ENCODE measurements around the gene FBLN2.

FBLN2 gene

GRCh38 chr3:13652728-13653127 lies 103.8 kb downstream of the FBLN2 start:
- Histone ChIP-seq H3K4me3 (ENCODE audit: control insufficient read depth in 1 of 7, extremely low read depth in 1 of 7, insufficient read depth in 4 of 7, low read depth in 2 of 7, low read length in 6 of 7) (no peak overlapping the region), H3K4me1 (ENCODE audit: control extremely low read depth in 1 of 4, control insufficient read depth in 4 of 4, insufficient read depth in 4 of 4, low read length in 3 of 4) (peaks cover 0 to 33% (median 27%) of the 10 kb centered on the region in 4 experiments), H3K27me3 (replicated peaks in 2 of 5; ENCODE audit: control insufficient read depth in 4 of 5, insufficient read depth in 5 of 5, low read length in 4 of 5) (peaks cover 0 to 30% (median 12%) of the 10 kb centered on the region in 5 experiments), H3K27ac (ENCODE audit: insufficient read depth in 1 of 2, low read depth in 1 of 2, low read length in 2 of 2, poor library complexity in 1 of 2, severe bottlenecking in 2 of 2) (no peak overlapping the region), H3K9me3 (ENCODE audit: control extremely low read depth in 1 of 5, control insufficient read depth in 4 of 5, insufficient read depth in 2 of 5, low read depth in 1 of 5, low read length in 4 of 5) (no peaks in the 10 kb centered on the region), H3K36me3 (ENCODE audit: control insufficient read depth in 4 of 4, insufficient read depth in 4 of 4, low read length in 3 of 4) (no peaks in the 10 kb centered on the region)
- ChIA-PET POLR2A (no interaction called here), CTCF (interaction anchor here (1.0 to 22.6 kb wide), 5 partner anchors 13 to 233 kb away, joined by 3 to 422 read pairs (median 70); partner anchors contain the start of genes HDAC11 and WNT7A)
- DNase-seq = no peak
- 72% methylated on average over 4 of the region's 4 CpGs for WGBS (ENCODE audit: insufficient coverage)

- H3K36me3 ChIP-seq (ENCODE audit: control insufficient read depth in 4 of 4, insufficient read depth in 4 of 4, low read length in 3 of 4) = no peaks in the 10 kb centered on the region
- DNase-seq = no peak
- H3K4me3 ChIP-seq (ENCODE audit: control insufficient read depth in 1 of 7, extremely low read depth in 1 of 7, insufficient read depth in 4 of 7, low read depth in 2 of 7, low read length in 6 of 7) = no peak overlapping the region
- H3K9me3 ChIP-seq (ENCODE audit: control extremely low read depth in 1 of 5, control insufficient read depth in 4 of 5, insufficient read depth in 2 of 5, low read depth in 1 of 5, low read length in 4 of 5) = no peaks in the 10 kb centered on the region
- peaks cover 2 to 37% (median 15%) of the 10 kb centered on the region in 5 experiments for H3K27me3 ChIP-seq (replicated peaks in 2 of 5; ENCODE audit: control insufficient read depth in 4 of 5, insufficient read depth in 5 of 5, low read length in 4 of 5)
- H3K27ac ChIP-seq (ENCODE audit: insufficient read depth in 1 of 2, low read depth in 1 of 2, low read length in 2 of 2, poor library complexity in 1 of 2, severe bottlenecking in 2 of 2) = no peak overlapping the region
- ChIA-PET POLR2A (no interaction called here), CTCF (interaction anchor here (1.4 to 22.6 kb wide), 6 partner anchors 8 to 243 kb away, joined by 4 to 422 read pairs (median 40); partner anchors contain the start of genes HDAC11 and WNT7A)
- peaks cover 0 to 23% (median 18%) of the 10 kb centered on the region in 4 experiments for H3K4me1 ChIP-seq (ENCODE audit: control extremely low read depth in 1 of 4, control insufficient read depth in 4 of 4, insufficient read depth in 4 of 4, low read length in 3 of 4)
- 86% methylated on average over 18 of the region's 20 CpGs for WGBS (ENCODE audit: insufficient coverage)
Measured at GRCh38 chr3:13653631-13654279, 104.8 kb downstream of the FBLN2 start.

GRCh38 chr3:13654330-13655060 lies 105.6 kb downstream of the FBLN2 start:
- POLR2A ChIA-PET = no interaction called here
- Histone ChIP-seq H3K9me3 (ENCODE audit: control extremely low read depth in 1 of 5, control insufficient read depth in 4 of 5, insufficient read depth in 2 of 5, low read depth in 1 of 5, low read length in 4 of 5) (no peaks in the 10 kb centered on the region), H3K27me3 (replicated peaks in 2 of 5; ENCODE audit: control insufficient read depth in 4 of 5, insufficient read depth in 5 of 5, low read length in 4 of 5) (peaks cover 2 to 37% (median 15%) of the 10 kb centered on the region in 5 experiments), H3K4me3 (ENCODE audit: control insufficient read depth in 1 of 7, extremely low read depth in 1 of 7, insufficient read depth in 4 of 7, low read depth in 2 of 7, low read length in 6 of 7) (peak overlapping the region in 4 of 7 experiments; percentile 23 to 60 (median 50)), H3K4me1 (ENCODE audit: control extremely low read depth in 1 of 4, control insufficient read depth in 4 of 4, insufficient read depth in 4 of 4, low read length in 3 of 4) (peaks cover 0 to 22% (median 18%) of the 10 kb centered on the region in 4 experiments), H3K36me3 (ENCODE audit: control insufficient read depth in 4 of 4, insufficient read depth in 4 of 4, low read length in 3 of 4) (no peaks in the 10 kb centered on the region), H3K27ac (ENCODE audit: insufficient read depth in 1 of 2, low read depth in 1 of 2, low read length in 2 of 2, poor library complexity in 1 of 2, severe bottlenecking in 2 of 2) (no peak overlapping the region)
- 50% methylated on average over 14 of the region's 15 CpGs for WGBS (ENCODE audit: insufficient coverage)
- DNase-seq = peak in 2 of 3 donors; percentile 45 to 55
- CTCF ChIA-PET = interaction anchor here (0.6 to 22.6 kb wide), 10 partner anchors 9 to 463 kb away, joined by 3 to 422 read pairs (median 7); partner anchors contain the start of genes HDAC11 and WNT7A

GRCh38 chr3:13655061-13655913 lies 106.4 kb downstream of the FBLN2 start:
- POLR2A ChIA-PET = no interaction called here
- peak overlapping the region in 4 of 7 experiments; percentile 23 to 60 (median 50) for H3K4me3 ChIP-seq (ENCODE audit: control insufficient read depth in 1 of 7, extremely low read depth in 1 of 7, insufficient read depth in 4 of 7, low read depth in 2 of 7, low read length in 6 of 7)
- WGBS (ENCODE audit: insufficient coverage) = 8% methylated on average over 65 of the region's 70 CpGs

GRCh38 chr3:13656584-13657301 lies 107.8 kb downstream of the FBLN2 start:
- no peak for DNase-seq
- Histone ChIP-seq H3K9me3 (ENCODE audit: control extremely low read depth in 1 of 5, control insufficient read depth in 4 of 5, insufficient read depth in 2 of 5, low read depth in 1 of 5, low read length in 4 of 5) (no peaks in the 10 kb centered on the region), H3K27me3 (replicated peaks in 2 of 5; ENCODE audit: control insufficient read depth in 4 of 5, insufficient read depth in 5 of 5, low read length in 4 of 5) (peaks cover 2 to 37% (median 18%) of the 10 kb centered on the region in 5 experiments), H3K4me3 (ENCODE audit: control insufficient read depth in 1 of 7, extremely low read depth in 1 of 7, insufficient read depth in 4 of 7, low read depth in 2 of 7, low read length in 6 of 7) (no peak overlapping the region), H3K27ac (ENCODE audit: insufficient read depth in 1 of 2, low read depth in 1 of 2, low read length in 2 of 2, poor library complexity in 1 of 2, severe bottlenecking in 2 of 2) (no peak overlapping the region), H3K36me3 (ENCODE audit: control insufficient read depth in 4 of 4, insufficient read depth in 4 of 4, low read length in 3 of 4) (no peaks in the 10 kb centered on the region), H3K4me1 (ENCODE audit: control extremely low read depth in 1 of 4, control insufficient read depth in 4 of 4, insufficient read depth in 4 of 4, low read length in 3 of 4) (peaks cover 0 to 13% (median 7%) of the 10 kb centered on the region in 4 experiments)
- ChIA-PET POLR2A (interaction anchor here (1.3 kb wide), 1 partner anchor 224 kb away, joined by 4 read pairs; the partner anchor contains the start of gene WNT7A), CTCF (interaction anchor here (0.6 to 22.6 kb wide), 17 partner anchors 8 to 821 kb away, joined by 3 to 422 read pairs (median 4); partner anchors contain the start of gene WNT7A)
- WGBS (ENCODE audit: insufficient coverage) = 94% methylated on average over 6 of the region's 8 CpGs

More at GRCh38 chr3:13655061-13655913, 106.4 kb downstream of the FBLN2 start:
- peak; percentile 29 to 52 (median 51) for DNase-seq
- no peak overlapping the region for H3K27ac ChIP-seq (ENCODE audit: insufficient read depth in 1 of 2, low read depth in 1 of 2, low read length in 2 of 2, poor library complexity in 1 of 2, severe bottlenecking in 2 of 2)
- H3K36me3 ChIP-seq (ENCODE audit: control insufficient read depth in 4 of 4, insufficient read depth in 4 of 4, low read length in 3 of 4) = no peaks in the 10 kb centered on the region
- H3K27me3 ChIP-seq (replicated peaks in 2 of 5; ENCODE audit: control insufficient read depth in 4 of 5, insufficient read depth in 5 of 5, low read length in 4 of 5) = peaks cover 2 to 37% (median 21%) of the 10 kb centered on the region in 5 experiments
- CTCF ChIA-PET = interaction anchor here (0.6 to 22.6 kb wide), 10 partner anchors 10 to 462 kb away, joined by 3 to 422 read pairs (median 7); partner anchors contain the start of genes HDAC11 and WNT7A
- no peaks in the 10 kb centered on the region for H3K9me3 ChIP-seq (ENCODE audit: control extremely low read depth in 1 of 5, control insufficient read depth in 4 of 5, insufficient read depth in 2 of 5, low read depth in 1 of 5, low read length in 4 of 5)
- peaks cover 0 to 18% (median 13%) of the 10 kb centered on the region in 4 experiments for H3K4me1 ChIP-seq (ENCODE audit: control extremely low read depth in 1 of 4, control insufficient read depth in 4 of 4, insufficient read depth in 4 of 4, low read length in 3 of 4)
